ENCODE measurements around the gene CPHXL. TPM values are rescaled to one million over a fixed set of nuclear protein-coding genes. Genes with fewer than 3 reads are reported as not detected.

Gene CPHXL
- total RNA-seq, 1 donor from 2014 or later = not detected

DNA sequence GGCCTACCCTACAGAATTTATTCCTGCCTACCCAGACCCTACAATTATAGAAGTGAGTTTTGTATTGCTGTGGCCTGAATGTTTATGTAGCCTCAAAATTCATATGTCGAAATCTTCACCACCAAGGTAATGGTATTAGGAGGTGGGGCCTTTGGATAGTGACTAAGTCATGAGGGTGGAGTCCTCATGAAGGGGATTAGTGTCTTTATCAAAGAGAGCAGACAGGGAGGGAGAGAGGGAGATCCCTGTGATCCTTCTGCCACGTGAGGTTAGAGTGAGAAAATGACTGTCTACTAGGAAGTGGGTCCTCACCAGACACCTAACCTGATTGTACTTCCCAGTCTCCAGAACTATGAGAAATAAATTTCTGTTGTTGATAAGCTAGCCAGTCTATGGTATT is 24.0 kb downstream of the CPHXL start:
- intact Hi-C loops (cut with micrococcal nuclease) = no loop called here

DNA sequence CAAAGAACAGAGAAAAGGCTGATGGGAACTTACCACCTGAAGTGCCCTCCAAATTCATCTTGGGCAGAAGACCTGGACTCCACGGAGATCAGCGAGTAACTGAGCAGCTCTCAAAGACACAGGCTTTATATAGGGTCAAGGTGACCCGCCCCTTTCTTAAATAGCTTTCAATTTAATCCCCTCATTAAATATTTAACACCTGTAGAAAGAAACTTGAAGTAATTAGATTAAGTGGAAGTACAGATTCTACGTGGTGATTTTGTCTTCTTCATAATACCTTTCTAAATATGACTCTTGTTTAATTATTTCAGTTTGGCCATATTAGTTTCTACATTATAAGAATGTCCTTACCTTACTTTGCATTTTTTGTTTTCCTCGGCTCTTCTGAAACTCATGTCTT is 24.9 kb downstream of the CPHXL start, which contains the start of gene DUXB:
Gene DUXB, minus strand, starts transcription at position 101 of the 400 bp plus-strand sequence. Its CDS starts 43 bp downstream, at position 58.
- intact Hi-C loops (cut with micrococcal nuclease) = no loop called here

DNA sequence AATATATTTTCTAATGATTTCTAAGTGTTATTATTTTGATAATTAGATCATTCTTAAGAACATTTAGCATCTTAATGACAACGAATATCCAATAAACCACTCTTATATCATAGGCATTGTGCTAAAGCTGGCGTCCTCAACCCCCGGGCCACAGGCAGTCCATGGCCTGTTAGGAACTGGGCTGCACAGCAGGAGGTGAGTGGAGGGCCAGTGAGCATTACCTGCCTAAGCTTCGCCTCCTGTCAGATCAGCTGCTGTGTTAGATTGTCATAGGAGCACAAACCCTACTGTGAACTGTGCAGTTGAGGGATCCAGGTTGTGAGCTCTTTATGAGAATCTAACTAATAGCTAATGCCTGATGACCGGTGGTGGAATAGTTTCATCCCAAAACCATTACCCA is 28.7 kb downstream of the CPHXL start:
- intact Hi-C loops (cut with micrococcal nuclease) = no loop called here

DNA sequence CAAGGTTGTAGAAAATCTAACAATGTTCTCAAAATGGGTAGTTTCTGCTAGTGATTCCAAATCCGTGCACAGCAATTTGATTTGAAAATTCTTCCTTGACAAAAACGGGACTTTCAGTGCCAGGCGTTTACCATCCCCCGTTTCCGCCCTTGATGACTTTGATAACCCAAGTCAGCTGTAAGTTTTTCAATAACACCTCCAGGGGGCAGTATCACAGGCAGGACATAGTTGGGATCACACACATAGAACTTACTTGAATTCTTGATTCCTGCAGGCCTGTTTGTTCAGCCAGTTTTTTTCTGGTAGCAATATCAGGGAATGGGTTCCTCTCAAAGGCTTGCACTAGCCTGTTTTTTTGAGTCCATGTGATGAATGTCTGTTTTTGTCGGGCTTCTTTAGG is 30.6 kb downstream of the CPHXL start:
- intact Hi-C loops (cut with micrococcal nuclease) = no loop called here

DNA sequence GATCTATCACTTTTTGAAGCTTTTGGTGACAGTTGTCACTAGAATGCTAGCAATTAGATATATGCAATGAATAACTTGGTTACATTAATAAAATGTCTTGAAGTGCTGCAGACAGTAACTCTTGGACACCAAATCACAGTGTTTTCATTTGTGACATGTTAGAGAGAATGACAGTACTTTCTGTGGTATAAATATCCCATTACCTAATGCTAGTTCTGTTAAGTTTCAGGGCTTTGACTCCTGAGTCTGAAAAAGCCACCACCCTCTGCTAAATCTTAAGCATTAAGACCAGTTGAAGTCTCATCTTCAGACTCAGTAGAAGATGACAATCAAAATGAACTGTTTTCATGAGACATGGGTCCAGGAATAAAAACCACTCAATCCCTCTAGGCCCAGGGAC is 38.9 kb downstream of the CPHXL start:
- intact Hi-C loops (cut with micrococcal nuclease) = no loop called here

DNA sequence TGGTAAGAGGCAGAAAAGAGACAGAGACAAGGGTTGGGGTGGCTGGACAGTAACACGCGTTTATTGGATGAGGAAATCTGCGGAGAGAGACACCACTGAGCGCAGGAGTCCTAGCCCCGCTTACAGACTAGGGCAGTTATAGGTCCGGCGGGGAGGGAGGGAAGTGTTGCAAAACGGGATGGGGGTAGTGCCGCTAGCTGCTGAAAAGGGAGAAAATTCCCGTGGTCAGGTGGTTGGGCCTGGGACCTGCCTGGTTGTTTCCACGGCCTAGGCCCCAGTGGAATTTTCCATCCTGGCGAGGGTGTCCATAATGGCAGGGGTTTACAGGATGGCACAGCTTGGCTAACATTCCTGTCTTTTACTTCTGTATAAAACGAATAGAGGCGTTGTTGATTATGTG is 44.0 kb downstream of the CPHXL start:
- intact Hi-C loops (cut with micrococcal nuclease) = no loop called here

DNA sequence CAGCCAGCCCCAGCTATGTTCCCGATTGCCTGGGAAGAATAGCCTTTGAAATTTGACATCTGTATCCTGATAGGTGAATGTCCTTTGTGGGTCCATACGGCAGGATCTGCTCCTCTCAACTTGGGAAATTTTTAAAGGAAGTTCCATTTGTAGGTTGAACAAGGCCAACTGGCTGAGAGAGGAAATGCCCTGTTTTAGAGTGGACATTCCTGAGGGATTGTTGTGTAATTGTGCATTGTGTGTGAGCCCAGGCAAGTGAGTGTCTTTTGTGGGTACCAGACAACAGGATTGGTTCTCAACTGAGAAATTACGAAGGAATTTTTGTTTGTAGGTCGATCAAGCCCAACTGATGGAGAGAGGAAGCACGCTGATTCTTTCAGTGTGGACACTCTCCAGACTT is 46.9 kb downstream of the CPHXL start:
- intact Hi-C loops (cut with micrococcal nuclease) = no loop called here

DNA sequence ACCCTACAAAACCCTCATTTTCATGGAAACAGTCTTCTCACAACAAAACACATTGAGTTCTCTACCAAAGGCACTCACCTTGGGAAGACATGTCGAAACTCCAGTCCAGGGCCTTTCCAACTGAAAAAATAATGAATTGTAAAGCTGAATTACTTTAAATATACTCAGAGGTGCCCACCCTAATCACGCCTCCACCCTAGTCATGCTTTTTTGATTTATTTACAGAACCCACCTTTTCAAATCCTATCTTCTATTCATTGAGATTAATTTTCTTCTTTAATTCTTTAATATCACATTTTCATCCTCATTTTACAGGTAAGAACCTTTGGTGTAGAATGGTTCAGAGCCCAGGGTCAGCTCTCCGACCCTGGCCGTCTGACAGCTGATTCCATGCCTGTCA is 49.4 kb downstream of the CPHXL start, which contains the start of gene CPHXL2:
Gene CPHXL2, minus strand, starts transcription at position 101 of the 400 bp plus-strand sequence. Its CDS starts 10 bp downstream, at position 91.
- intact Hi-C loops (cut with micrococcal nuclease) = no loop called here

DNA sequence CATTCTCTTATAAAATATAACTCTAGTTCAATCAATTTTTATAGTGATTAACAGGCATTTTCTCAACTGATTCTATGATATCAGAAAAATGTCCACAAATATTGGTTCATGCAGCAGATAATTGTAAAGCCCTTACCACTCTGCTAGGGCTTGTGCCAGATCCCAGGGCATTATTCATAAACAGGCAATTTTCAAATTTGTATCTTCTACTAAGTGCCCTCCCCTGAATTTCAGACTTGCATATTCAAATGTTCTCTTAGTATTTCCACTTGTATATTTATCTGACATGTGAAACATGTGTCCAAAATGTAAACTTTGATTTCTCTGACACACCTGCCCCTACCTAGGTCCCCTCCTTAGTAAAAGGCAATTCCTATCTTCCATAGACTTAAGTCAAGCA is 58.8 kb downstream of the CPHXL start:
- intact Hi-C loops (cut with micrococcal nuclease) = no loop called here

Other genes starting within 250 kb of the CPHXL start
- gene CHST6, start 231.0 kb downstream of the CPHXL start, total RNA-seq = not detected in 2 replicates
- gene CHST5, start 190.4 kb downstream of the CPHXL start, total RNA-seq = not detected in 2 replicates
- 1.6 and 2.8 TPM in 2 replicates for gene TMEM231, start 170.2 kb downstream of the CPHXL start, total RNA-seq
- gene GABARAPL2, start 160.1 kb downstream of the CPHXL start, total RNA-seq = 76.6 and 78.3 TPM in 2 replicates
- 48.2 and 52.4 TPM in 2 replicates for gene ADAT1, start 103.2 kb downstream of the CPHXL start, total RNA-seq
- 212 and 217 TPM in 2 replicates for gene KARS1, start 78.8 kb downstream of the CPHXL start, total RNA-seq
- gene TERF2IP, start 78.7 kb downstream of the CPHXL start, total RNA-seq = 80.7 and 83.0 TPM in 2 replicates
- not detected in 2 replicates for gene CPHXL2, start 49.5 kb downstream of the CPHXL start, total RNA-seq
- gene DUXB, start 25.0 kb downstream of the CPHXL start, total RNA-seq = not detected in 2 replicates